ENCODE results near the gene DNAJC12.

GRCh38 chr10:67864607-67865371 is 26.8 kb upstream of the DNAJC12 start:
- TF ChIP-seq YY1 (IDR thresholded peaks at IDR 0.05; ENCODE audit: extremely low read depth, insufficient replicate concordance, low read depth, low read length) (no peak), JUND (IDR thresholded peaks at IDR 0.05) (no peak), CTCF (IDR thresholded peaks at IDR 0.05 in 2 of 3, conservative IDR thresholded peaks at IDR 0.05 in 1 of 3; ENCODE audit: borderline replicate concordance in 1 of 3, insufficient read depth in 1 of 3, low read depth in 2 of 3, low read length in 2 of 3) (no peak), POLR2AphosphoS5 (IDR thresholded peaks at IDR 0.05; ENCODE audit: low read depth, low read length) (no peak), REST (IDR thresholded peaks at IDR 0.05; ENCODE audit: low read depth) (no peak), MAX (IDR thresholded peaks at IDR 0.05) (no peak), ZFX (IDR thresholded peaks at IDR 0.05) (no peak), POLR2A (IDR thresholded peaks at IDR 0.05; ENCODE audit: borderline replicate concordance, extremely low read depth, insufficient read depth, insufficient read length) (no peak), ATF3 (IDR thresholded peaks at IDR 0.05) (no peak), TCF7L2 (IDR thresholded peaks at IDR 0.05; ENCODE audit: borderline replicate concordance, extremely low read depth, insufficient read depth, insufficient read length) (no peak), ZNF274 (IDR thresholded peaks at IDR 0.05; ENCODE audit: low read depth, low read length) (no peak), EGR1 (IDR thresholded peaks at IDR 0.05; ENCODE audit: low read depth) (no peak)

Measured in HCT116 (cell line).